Right hindlimb (tissue), 1 donor: ENCODE results near the gene PCDHB1.
"Not testable (repeated sequence)": the region's sequence is repeated elsewhere in the genome, so short reads cannot be mapped to it uniquely, and the experiment has no call there.

Source experiments
- DNase-seq: peaks from one replicate; pipeline ENCODE4 v3.0.0-alpha.2; 2018

The PCDHB1 gene

DNA sequence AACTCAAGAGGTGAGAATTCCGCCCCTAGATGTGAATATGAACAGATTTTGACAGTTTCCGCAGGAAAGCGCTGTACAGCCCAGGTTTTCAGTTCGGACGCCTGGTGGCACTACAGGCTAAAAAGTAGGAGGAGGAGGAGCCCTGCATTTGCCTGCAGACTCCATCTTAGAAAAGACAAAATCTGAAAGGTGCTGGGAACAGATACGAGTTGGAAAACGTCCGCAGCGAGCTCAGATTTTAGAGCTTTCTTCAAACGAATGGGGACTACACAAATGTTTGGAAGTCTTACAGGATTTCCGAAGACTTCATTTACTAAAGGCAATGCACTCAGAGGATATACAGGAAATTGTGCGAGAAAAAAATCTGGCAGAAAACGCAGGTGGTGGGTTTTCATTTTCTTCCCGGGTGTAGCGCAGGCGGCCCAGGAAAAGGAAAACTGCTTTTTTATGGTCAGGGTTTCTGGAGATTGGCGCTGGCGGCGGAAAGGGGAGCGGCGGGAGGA, 33.4 kb downstream of the PCDHB1 start:
- peak; percentile 23 for DNase-seq

DNA sequence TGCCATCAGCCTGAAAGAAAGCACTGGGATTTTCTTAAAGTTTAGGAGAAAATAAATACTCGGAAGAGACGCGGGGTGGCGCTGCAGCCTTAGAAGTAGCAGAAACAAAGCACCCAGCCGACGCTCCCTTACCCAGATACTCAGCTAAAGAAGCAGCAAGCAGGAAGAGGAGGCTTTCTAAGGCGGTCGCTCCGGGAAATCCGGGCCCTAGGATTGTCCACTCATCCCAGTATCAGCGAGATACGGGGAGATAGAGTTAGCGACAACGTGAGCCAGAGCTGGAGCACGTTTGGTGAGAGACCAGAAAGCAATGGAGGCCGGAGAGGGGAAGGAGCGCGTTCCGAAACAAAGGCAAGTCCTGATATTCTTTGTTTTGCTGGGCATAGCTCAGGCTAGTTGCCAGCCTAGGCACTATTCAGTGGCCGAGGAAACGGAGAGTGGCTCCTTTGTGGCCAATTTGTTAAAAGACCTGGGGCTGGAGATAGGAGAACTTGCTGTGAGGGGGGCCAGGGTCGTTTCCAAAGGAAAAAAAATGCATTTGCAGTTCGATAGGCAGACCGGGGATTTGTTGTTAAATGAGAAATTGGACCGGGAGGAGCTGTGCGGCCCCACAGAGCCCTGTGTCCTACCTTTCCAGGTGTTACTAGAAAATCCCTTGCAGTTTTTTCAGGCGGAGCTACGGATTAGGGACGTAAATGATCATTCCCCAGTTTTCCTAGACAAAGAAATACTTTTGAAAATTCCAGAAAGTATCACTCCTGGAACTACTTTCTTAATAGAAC, 43.5 kb downstream of the PCDHB1 start, which contains the start of gene PCDHB2:
Gene PCDHB2, plus strand, starts transcription at position 135 of the 782 bp plus-strand sequence. Its CDS starts 176 bp downstream, at position 311.
- DNase-seq: peak; percentile 18

DNA sequence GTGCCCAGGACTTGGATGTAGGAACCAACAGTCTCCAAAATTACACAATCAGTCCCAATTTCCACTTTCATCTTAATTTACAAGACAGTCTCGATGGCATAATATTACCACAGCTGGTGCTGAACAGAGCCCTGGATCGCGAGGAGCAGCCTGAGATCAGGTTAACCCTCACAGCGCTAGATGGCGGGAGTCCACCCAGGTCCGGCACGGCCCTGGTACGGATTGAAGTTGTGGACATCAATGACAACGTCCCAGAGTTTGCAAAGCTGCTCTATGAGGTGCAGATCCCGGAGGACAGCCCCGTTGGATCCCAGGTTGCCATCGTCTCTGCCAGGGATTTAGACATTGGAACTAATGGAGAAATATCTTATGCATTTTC, 44.1 kb downstream of the PCDHB1 start:
- DNase-seq: no peak

DNA sequence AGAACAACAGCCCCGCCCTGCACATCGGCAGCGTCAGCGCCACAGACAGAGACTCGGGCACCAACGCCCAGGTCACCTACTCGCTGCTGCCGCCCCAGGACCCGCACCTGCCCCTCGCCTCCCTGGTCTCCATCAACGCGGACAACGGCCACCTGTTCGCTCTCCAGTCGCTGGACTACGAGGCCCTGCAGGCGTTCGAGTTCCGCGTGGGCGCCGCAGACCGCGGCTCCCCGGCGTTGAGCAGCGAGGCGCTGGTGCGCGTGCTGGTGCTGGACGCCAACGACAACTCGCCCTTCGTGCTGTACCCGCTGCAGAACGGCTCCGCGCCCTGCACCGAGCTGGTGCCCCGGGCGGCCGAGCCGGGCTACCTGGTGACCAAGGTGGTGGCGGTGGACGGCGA, 45.0 kb downstream of the PCDHB1 start:
- not testable (repeated sequence) for DNase-seq

DNA sequence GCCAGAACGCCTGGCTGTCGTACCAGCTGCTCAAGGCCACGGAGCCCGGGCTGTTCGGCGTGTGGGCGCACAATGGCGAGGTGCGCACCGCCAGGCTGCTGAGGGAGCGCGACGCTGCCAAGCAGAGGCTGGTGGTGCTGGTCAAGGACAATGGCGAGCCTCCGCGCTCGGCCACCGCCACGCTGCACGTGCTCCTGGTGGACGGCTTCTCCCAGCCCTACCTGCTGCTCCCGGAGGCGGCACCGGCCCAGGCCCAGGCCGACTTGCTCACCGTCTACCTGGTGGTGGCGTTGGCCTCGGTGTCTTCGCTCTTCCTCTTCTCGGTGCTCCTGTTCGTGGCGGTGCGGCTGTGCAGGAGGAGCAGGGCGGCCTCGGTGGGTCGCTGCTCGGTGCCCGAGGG, 45.4 kb downstream of the PCDHB1 start:
- DNase-seq: not testable (repeated sequence)

DNA sequence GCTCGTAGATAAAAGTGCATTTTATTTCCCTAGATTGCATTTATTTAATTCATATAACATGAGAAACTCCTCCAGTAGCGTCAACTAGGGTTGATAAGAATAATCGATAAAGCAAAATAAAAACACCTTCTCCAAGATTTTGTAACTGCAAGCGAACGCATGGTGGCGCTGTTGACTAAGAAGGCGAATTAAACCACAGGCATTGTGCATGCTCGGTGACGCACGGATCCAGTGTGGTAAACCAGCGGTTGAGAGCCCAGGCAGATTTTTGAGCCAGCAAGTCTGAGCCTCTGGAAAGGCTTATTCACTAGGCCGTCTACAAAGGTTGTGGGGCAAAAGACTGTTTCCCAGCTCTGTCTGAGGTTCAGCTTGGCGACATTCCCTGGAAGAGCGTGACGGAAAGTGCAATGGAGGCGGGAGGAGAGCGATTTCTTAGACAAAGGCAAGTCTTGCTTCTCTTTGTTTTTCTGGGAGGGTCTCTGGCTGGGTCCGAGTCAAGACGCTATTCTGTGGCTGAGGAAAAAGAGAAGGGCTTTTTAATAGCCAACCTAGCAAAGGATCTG, 49.1 kb downstream of the PCDHB1 start, which contains the start of gene PCDHB3:
Gene PCDHB3, plus strand, starts transcription at position 231 of the 563 bp plus-strand sequence. Its CDS starts 177 bp downstream, at position 408.
- peak; percentile 19 for DNase-seq

DNA sequence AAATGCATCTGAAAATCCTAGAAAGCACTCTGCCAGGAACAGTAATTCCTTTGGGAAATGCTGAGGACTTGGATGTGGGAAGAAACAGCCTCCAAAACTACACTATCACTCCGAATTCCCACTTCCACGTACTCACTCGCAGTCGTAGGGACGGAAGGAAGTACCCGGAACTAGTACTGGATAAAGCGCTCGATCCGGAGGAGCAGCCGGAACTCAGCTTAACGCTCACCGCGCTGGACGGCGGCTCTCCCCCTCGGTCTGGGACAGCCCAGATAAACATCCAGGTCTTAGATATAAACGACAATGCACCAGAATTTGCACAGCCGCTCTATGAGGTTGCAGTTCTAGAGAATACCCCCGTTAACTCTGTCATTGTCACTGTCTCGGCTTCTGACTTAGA, 49.9 kb downstream of the PCDHB1 start:
- no peak for DNase-seq

DNA sequence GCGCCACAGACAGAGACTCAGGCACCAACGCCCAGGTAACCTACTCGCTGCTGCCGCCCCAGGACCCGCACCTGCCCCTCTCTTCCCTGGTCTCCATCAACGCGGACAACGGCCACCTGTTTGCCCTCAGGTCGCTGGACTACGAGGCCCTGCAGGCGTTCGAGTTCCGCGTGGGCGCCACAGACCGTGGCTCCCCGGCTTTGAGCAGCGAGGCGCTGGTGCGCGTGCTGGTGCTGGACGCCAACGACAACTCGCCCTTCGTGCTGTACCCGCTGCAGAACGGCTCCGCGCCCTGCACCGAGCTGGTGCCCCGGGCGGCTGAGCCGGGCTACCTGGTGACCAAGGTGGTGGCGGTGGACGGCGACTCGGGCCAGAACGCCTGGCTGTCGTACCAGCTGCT, 50.9 kb downstream of the PCDHB1 start:
- not testable (repeated sequence) for DNase-seq

DNA sequence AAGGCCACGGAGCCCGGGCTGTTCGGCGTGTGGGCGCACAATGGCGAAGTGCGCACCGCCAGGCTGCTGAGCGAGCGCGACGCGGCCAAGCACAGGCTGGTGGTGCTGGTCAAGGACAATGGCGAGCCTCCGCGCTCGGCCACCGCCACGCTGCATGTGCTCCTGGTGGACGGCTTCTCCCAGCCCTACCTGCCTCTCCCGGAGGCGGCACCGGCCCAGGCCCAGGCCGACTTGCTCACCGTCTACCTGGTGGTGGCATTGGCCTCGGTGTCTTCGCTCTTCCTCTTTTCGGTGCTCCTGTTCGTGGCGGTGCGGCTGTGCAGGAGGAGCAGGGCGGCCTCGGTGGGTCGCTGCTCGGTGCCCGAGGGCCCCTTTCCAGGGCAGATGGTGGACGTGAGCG, 51.3 kb downstream of the PCDHB1 start:
- not testable (repeated sequence) for DNase-seq

DNA sequence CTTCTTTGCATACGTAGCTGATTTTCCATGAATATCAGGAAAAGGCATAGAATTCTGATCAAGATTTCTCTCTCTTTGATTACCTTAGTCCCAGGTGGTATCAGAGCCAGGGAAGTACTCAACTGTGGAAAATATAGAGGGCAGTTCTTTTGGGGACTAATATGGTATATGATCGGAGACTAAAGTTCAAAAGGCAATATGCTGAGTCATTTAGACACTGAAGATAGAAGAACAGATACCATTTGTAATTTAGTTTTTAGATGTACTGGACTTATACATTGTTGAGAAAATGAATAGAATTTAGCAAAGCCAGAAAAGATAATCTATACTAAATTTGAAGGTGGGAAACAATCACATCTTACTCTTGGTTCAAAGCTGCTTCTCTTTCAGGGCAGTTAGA, 54.2 kb downstream of the PCDHB1 start:
- no peak for DNase-seq
